Endothelial cell of umbilical vein (primary cell): Measurements from ENCODE around the gene TBC1D30. TPM values are rescaled to one million over a fixed set of nuclear protein-coding genes. Genes with fewer than 3 reads are reported as not detected.

ENCODE experiments used
- BruUV-seq: library from RNA; stranded (reverse); fragments of 400-500 nt; replicated peaks from 2 replicates; lab custom pipeline; 2021; lab: Mats Ljungman, UMichigan
- CTCF ChIA-PET: fragments of 300-600, 350-600 bp; sonication (Branson Sonifier 250); formaldehyde crosslinking; loops from one replicate; lab custom pipeline; 2021; ENCODE audit warnings: antibody characterized with exemption, inconsistent platforms; lab: Charles Lee
- POLR2A ChIA-PET: fragments of 300-600, 350-600 bp; sonication (Branson Sonifier 250); formaldehyde crosslinking; loops from one replicate; lab custom pipeline; 2021; ENCODE audit warnings: antibody characterized with exemption, inconsistent platforms; lab: Charles Lee
- DNase-seq: peaks from one replicate; pipeline ENCODE4 v3.0.0-alpha.2; 2011; ENCODE audit warnings: low read depth, low spot score
- FAIRE-seq: peaks from 2 replicates; lab custom pipeline; 2011; peaks lifted over from hg19 to GRCh38; lab: Jason Lieb, UNC
- H2AFZ ChIP-seq: 2 replicates; pipeline ENCODE4 v1.6.0; 2012; ENCODE audit warnings: low read depth, low read length, control low read depth, inconsistent platforms
- H3K27ac ChIP-seq: 2 replicates; pipeline ENCODE4 v1.5.1; 2011; ENCODE audit warnings: low read depth, mild to moderate bottlenecking, control low read depth, low read length, moderate library complexity; ENCODE audit not compliant: insufficient read depth
- H3K27me3 ChIP-seq, 2 experiments: 2 replicates each; pipeline versions ENCODE4 v1.6.0 to v1.6.1; 2011; ENCODE audit warnings: low read length in 2 of 2, mixed read lengths in 1 of 2; ENCODE audit not compliant: control insufficient read depth in 2 of 2, insufficient read depth in 2 of 2
- H3K36me3 ChIP-seq, 2 experiments: 2 replicates in 1 of 2; 3 replicates in 1 of 2; pipeline ENCODE4 v1.5.1; 2011; ENCODE audit warnings: low read length in 2 of 2, mild to moderate bottlenecking in 1 of 2, moderate library complexity in 1 of 2; ENCODE audit not compliant: control insufficient read depth in 2 of 2, insufficient read depth in 2 of 2; ENCODE audit errors: extremely low read depth in 1 of 2
- H3K4me1 ChIP-seq: 3 replicates; pipeline ENCODE4 v1.5.1; 2011; ENCODE audit warnings: mild to moderate bottlenecking, low read length; ENCODE audit not compliant: control insufficient read depth, insufficient read depth; ENCODE audit errors: extremely low read depth
- H3K4me2 ChIP-seq: 2 replicates; pipeline ENCODE4 v1.6.1; 2011; ENCODE audit warnings: low read length, control low read depth, mixed read lengths; ENCODE audit not compliant: insufficient read depth
- H3K4me3 ChIP-seq, 3 experiments: fragments of 200-600 bp in 1 of 3; sonication (generic), shearing (Covaris generic) in 1 of 3; replicated peaks in 1 of 3; 2 replicates each; pipeline ENCODE4 v1.5.1; 2011 to 2016; ENCODE audit warnings: control low read depth in 3 of 3, low read length in 3 of 3, mild to moderate bottlenecking in 2 of 3, inconsistent platforms in 1 of 3, low read depth in 1 of 3, moderate library complexity in 1 of 3; ENCODE audit not compliant: insufficient read depth in 1 of 3
- H3K79me2 ChIP-seq: 2 replicates; pipeline ENCODE4 v1.6.0; 2012; ENCODE audit warnings: low read length, inconsistent platforms; ENCODE audit not compliant: control insufficient read depth, insufficient read depth
- H3K9ac ChIP-seq: replicated peaks from 2 replicates; pipeline ENCODE3; 2011; ENCODE audit warnings: low read length, control low read depth; ENCODE audit not compliant: insufficient read depth; ENCODE audit errors: extremely low read depth
- H3K9me1 ChIP-seq: replicated peaks from 3 replicates; pipeline ENCODE4 v1.6.0; 2011; ENCODE audit warnings: mild to moderate bottlenecking, low read length; ENCODE audit not compliant: control insufficient read depth, insufficient read depth; ENCODE audit errors: extremely low read depth
- H3K9me3 ChIP-seq: replicated peaks from 2 replicates; pipeline ENCODE4 v1.5.1; 2012; ENCODE audit warnings: low read length, inconsistent platforms; ENCODE audit not compliant: control insufficient read depth, insufficient read depth
- H4K20me1 ChIP-seq: replicated peaks from 2 replicates; pipeline ENCODE3; 2011; ENCODE audit warnings: mild to moderate bottlenecking, low read length; ENCODE audit not compliant: control insufficient read depth, insufficient read depth; ENCODE audit errors: extremely low read depth
- EZH2 ChIP-seq: IDR thresholded peaks from 2 replicates; pipeline ENCODE4 v1.6.1; 2012; ENCODE audit warnings: borderline replicate concordance, low read depth, mild to moderate bottlenecking, moderate library complexity, low read length, inconsistent platforms; ENCODE audit not compliant: severe bottlenecking
- FOS ChIP-seq: IDR thresholded peaks from 2 replicates; pipeline ENCODE4 v1.6.1; 2011; ENCODE audit warnings: mild to moderate bottlenecking, low read length, moderate library complexity, borderline replicate concordance; ENCODE audit not compliant: insufficient read depth
- GATA2 ChIP-seq: IDR thresholded peaks from 2 replicates; pipeline ENCODE4 v1.7.0; 2011; ENCODE audit warnings: low read depth, mild to moderate bottlenecking, moderate library complexity, mixed read lengths, low read length; ENCODE audit not compliant: insufficient read length, insufficient read depth
- JUN ChIP-seq: IDR thresholded peaks from 2 replicates; pipeline ENCODE4 v1.6.1; 2011; ENCODE audit warnings: borderline replicate concordance, low read depth; ENCODE audit not compliant: insufficient read length, insufficient read depth
- MAX ChIP-seq: IDR thresholded peaks from 2 replicates; pipeline ENCODE4 v1.6.1; 2011; ENCODE audit not compliant: insufficient read depth, insufficient read length
- MYC ChIP-seq: IDR thresholded peaks from one replicate; pipeline ENCODE4 v1.6.1; 2011; ENCODE audit warnings: mild to moderate bottlenecking, low read depth, low read length
- POLR2A ChIP-seq: IDR thresholded peaks from 2 replicates; pipeline ENCODE4 v1.6.1; 2012; ENCODE audit warnings: low read depth, mild to moderate bottlenecking, control low read depth, low read length
- POLR2AphosphoS5 ChIP-seq: IDR thresholded peaks from 2 replicates; pipeline ENCODE4 v1.6.1; 2012; ENCODE audit warnings: low read depth, mild to moderate bottlenecking, control low read depth, low read length, moderate library complexity; ENCODE audit not compliant: insufficient read depth
- dilution Hi-C: fragments of 300-500 bp; cut with MboI; formaldehyde crosslinking; loops from one replicate; pipeline ENCODE4 v1.15.0; 2019; ENCODE audit warnings: low sequenced_read_pairs; ENCODE audit not compliant: extremely low pct_ligation_motif_present
- intact Hi-C: fragments of 100-400 bp; cut with micrococcal nuclease; formaldehyde crosslinking; loops from one replicate; pipeline ENCODE4 v1.10.0; 2022
- polyA plus RNA-seq, 4 experiments: library from polyadenylated mRNA; depleted of rRNA in 3 of 4; stranded (reverse) in 3 of 4; unstranded in 1 of 4; fragments of >200 nt; gene quantifications; 2 replicates each; pipeline versions ENCODE4 v1.2.1 to v1.2.3, GENCODE V29; 2011 to 2012; ENCODE audit warnings: missing spikeins in 1 of 4
- total RNA-seq: library from RNA; stranded (reverse); gene quantifications from 2 replicates; pipeline ENCODE4 v1.2.3, GENCODE V29; 2021
- TF ChIP-seq, protein P1 (sequence below), 2 donors: IDR thresholded peaks; 1 replicate in 1 of 2; 2 replicates in 1 of 2; pipeline ENCODE4 v1.5.1; 2011; ENCODE audit warnings: low read length in 2 of 2, mild to moderate bottlenecking in 2 of 2, moderate library complexity in 2 of 2, control low read depth in 1 of 2, inconsistent platforms in 1 of 2, low read depth in 1 of 2; ENCODE audit not compliant: insufficient read depth in 1 of 2; ENCODE audit errors: extremely low read depth in 1 of 2

Gene TBC1D30
- total and polyA plus RNA-seq, 2 donors (not counting 3 experiments of a cell fraction or from before 2014, with no cell fraction given) = 4.4 to 7.6 TPM

DNA sequence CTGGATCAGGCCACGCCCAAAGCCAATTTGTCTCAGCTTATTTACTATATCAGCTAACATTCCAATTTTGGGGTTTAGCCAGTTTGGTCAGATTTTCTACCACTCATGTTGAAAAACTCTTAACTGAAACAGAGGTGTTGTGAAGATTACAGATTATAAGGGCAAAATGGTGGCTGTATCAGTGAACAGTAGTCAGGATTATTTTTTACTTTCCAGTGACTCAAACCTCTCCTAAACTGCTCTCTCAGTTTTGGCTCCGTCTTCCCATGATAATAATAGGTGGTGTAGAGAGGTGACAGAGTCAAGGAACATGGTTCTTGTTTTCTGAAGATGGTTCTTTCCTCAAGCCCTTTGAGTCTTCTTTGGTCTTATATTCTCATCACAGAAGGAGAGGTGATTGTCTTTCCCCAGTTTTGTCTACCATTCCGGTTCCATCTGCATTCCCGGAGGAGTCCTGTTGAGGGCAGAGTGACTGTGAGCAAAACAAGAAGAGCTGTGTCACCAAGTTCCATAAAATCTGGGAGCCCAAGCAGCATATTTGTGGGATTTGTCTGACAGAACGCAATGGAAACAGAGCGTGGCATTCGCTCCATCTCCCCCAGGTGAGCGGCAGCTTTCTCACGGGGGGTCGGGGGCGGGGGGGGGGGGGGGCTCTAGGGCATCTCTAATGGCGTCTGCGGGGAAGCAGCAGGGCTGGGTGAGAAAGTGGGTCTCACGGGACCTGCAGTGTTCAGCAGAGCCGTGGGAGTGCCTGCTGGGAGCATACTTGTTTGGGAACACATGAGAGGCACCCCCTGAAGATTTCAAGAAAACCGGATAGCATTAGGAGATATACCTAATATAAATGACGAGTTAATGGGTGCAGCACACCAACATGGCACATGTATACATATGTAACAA, 59.1 kb downstream of the TBC1D30 start:
- intact Hi-C loops = no loop called here
- Histone ChIP-seq H3K4me3 (no peak overlapping the region), H3K9ac (no peak overlapping the region), H3K9me1 (no peaks in the 10 kb centered on the region), H3K9me3 (no peaks in the 10 kb centered on the region), H3K27ac (no peak overlapping the region), H4K20me1 (no peaks in the 10 kb centered on the region), H3K27me3 (no peaks in the 10 kb centered on the region), H2AFZ (no peak overlapping the region), H3K4me2 (no peak overlapping the region), H3K4me1 (no peaks in the 10 kb centered on the region), H3K36me3 (no peaks in the 10 kb centered on the region), H3K79me2 (no peaks in the 10 kb centered on the region)
- DNase-seq (no peak), FAIRE-seq (no peak)
- no peak for TF ChIP-seq GATA2
- TF ChIP-seq JUN = no peak
- TF ChIP-seq, protein P1, sequence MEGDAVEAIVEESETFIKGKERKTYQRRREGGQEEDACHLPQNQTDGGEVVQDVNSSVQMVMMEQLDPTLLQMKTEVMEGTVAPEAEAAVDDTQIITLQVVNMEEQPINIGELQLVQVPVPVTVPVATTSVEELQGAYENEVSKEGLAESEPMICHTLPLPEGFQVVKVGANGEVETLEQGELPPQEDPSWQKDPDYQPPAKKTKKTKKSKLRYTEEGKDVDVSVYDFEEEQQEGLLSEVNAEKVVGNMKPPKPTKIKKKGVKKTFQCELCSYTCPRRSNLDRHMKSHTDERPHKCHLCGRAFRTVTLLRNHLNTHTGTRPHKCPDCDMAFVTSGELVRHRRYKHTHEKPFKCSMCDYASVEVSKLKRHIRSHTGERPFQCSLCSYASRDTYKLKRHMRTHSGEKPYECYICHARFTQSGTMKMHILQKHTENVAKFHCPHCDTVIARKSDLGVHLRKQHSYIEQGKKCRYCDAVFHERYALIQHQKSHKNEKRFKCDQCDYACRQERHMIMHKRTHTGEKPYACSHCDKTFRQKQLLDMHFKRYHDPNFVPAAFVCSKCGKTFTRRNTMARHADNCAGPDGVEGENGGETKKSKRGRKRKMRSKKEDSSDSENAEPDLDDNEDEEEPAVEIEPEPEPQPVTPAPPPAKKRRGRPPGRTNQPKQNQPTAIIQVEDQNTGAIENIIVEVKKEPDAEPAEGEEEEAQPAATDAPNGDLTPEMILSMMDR (IDR thresholded peaks at IDR 0.05; ENCODE audit: extremely low read depth in 1 of 2, insufficient read depth in 1 of 2, low read depth in 1 of 2, low read length in 2 of 2) = no peak
- no peak for TF ChIP-seq FOS
- no peak for TF ChIP-seq EZH2
- no peak for TF ChIP-seq POLR2AphosphoS5
- no peak for TF ChIP-seq MAX
- no peak for TF ChIP-seq POLR2A
- TF ChIP-seq MYC = no peak
- dilution Hi-C loops = no loop called here
- no TSS peak for BruUV-seq
- CTCF ChIA-PET = interaction anchor here (1.0 to 2.5 kb wide), 6 partner anchors 11 to 348 kb away, joined by 3 to 15 read pairs (median 6); no protein-coding TSS in a partner anchor
- POLR2A ChIA-PET = no interaction called here
